Gastroesophageal sphincter (tissue), 4 donors: Measurements from ENCODE around the gene PSRC1. TPM values are rescaled to one million over a fixed set of nuclear protein-coding genes. Genes with fewer than 3 reads are reported as not detected.

Experiments used
- ATAC-seq: fragments of 150-250 bp; one replicate; pipeline ENCODE4 v1.9.1; 2016; ENCODE audit warnings: mild to moderate bottlenecking, moderate library complexity
- H3K27ac ChIP-seq, 4 donors: fragments of 200-600 bp; sonication (generic) in 3 of 4; 1 replicate in 3 of 4; 2 replicates in 1 of 4; pipeline ENCODE4 v1.5.1; 2016 to 2019
- H3K27me3 ChIP-seq: fragments of 200-600 bp; sonication (generic); one replicate; pipeline ENCODE4 v1.5.1; 2019
- H3K36me3 ChIP-seq, 2 donors: fragments of 200-600 bp; sonication (generic); one replicate each; pipeline ENCODE4 v1.5.1; 2019; ENCODE audit warnings: control low read depth in 1 of 2
- H3K4me1 ChIP-seq, 3 donors: fragments of 200-600 bp; sonication (generic); 1 replicate in 2 of 3; 2 replicates in 1 of 3; pipeline ENCODE4 v1.5.1; 2016 to 2019; ENCODE audit warnings: control low read depth in 2 of 3
- H3K4me3 ChIP-seq, 2 donors: fragments of 200-600 bp; sonication (generic); one replicate each; pipeline ENCODE4 v1.5.1; 2019; ENCODE audit warnings: mild to moderate bottlenecking in 1 of 2, moderate library complexity in 1 of 2
- H3K9me3 ChIP-seq, 3 donors: fragments of 200-600 bp; sonication (generic); one replicate each; pipeline ENCODE4 v1.5.1; 2017 to 2019; ENCODE audit warnings: control low read depth in 2 of 3
- CTCF ChIP-seq, 4 experiments: fragments of 200-600 bp in 2 of 4; fragments of 450-650 bp in 2 of 4; sonication (generic) in 1 of 4; IDR thresholded peaks; one replicate each; pipeline ENCODE4 v1.5.1; 2017 to 2019; ENCODE audit warnings: antibody characterized with exemption in 4 of 4, mild to moderate bottlenecking in 2 of 4, moderate library complexity in 2 of 4
- EP300 ChIP-seq: sonication (generic); formaldehyde crosslinking; IDR thresholded peaks from one replicate; pipeline ENCODE4 v1.6.1; 2017; ENCODE audit warnings: antibody characterized with exemption, mild to moderate bottlenecking
- POLR2A ChIP-seq, 2 donors: fragments of 450-650 bp; IDR thresholded peaks; one replicate each; pipeline ENCODE4 v1.6.1; 2017; ENCODE audit warnings: antibody characterized with exemption in 2 of 2, mild to moderate bottlenecking in 2 of 2, moderate library complexity in 1 of 2
- POLR2AphosphoS5 ChIP-seq: sonication (generic); formaldehyde crosslinking; IDR thresholded peaks from one replicate; pipeline ENCODE4 v1.6.1; 2017; ENCODE audit warnings: antibody characterized with exemption
- WGBS, 2 donors: methylation state at CpG; one replicate each; pipeline ENCODE4 v1.1.5; 2018; ENCODE audit warnings: low coverage in 1 of 2; 5-methylcytosine and 5-hydroxymethylcytosine counted together
- total RNA-seq, 4 donors: library from RNA; depleted of rRNA; stranded (reverse); fragments of >200 nt; gene quantifications; one replicate each; pipeline ENCODE4 v1.1.0, GENCODE V29; 2016

The PSRC1 gene
- 10 to 100 TPM in 2 of 4 donors, 1 to 10 TPM in 2; 6.9 to 26.9 (median 10.3) TPM for total RNA-seq

- Histone ChIP-seq H3K27me3 (no peaks in the 10 kb centered on the region), H3K9me3 (no peaks in the 10 kb centered on the region), H3K4me1 (peaks cover 0 to 57% (median 21%) of the 10 kb centered on the region in 3 donors), H3K4me3 (peak within 1 kb of the TSS; percentile 36 to 65), H3K36me3 (peaks cover 0 to 21% of the 10 kb centered on the region in 2 donors), H3K27ac (peak within 1 kb of the TSS; percentile 76 to 92 (median 88))
- ATAC-seq = peak; percentile 100
- WGBS, 2 donors = 1 to 5% methylated on average over 6 to 12 of the region's 56 CpGs
- TF ChIP-seq POLR2A (IDR thresholded peaks at IDR 0.05) = peak; percentile 60 to 69
- peak; percentile 92 for TF ChIP-seq POLR2AphosphoS5
- no peak for TF ChIP-seq EP300
- peak in 3 of 4 experiments; percentile 69 to 88 (median 73) for TF ChIP-seq CTCF (IDR thresholded peaks at IDR 0.05)
These were observed at the start of gene PSRC1 for GRCh38 chr1:109282952-109283747. PSRC1 (minus strand) TSS chr1:109283145.

GRCh38 chr1:109331113-109331512 lies 48.2 kb upstream of the PSRC1 start:
- Histone ChIP-seq H3K4me3 (no peak overlapping the region), H3K27ac (no peak overlapping the region), H3K4me1 (no peaks in the 10 kb centered on the region), H3K36me3 (peaks cover 9 to 97% of the 10 kb centered on the region in 2 donors), H3K27me3 (no peaks in the 10 kb centered on the region), H3K9me3 (peaks cover 0 to 21% (median 0%) of the 10 kb centered on the region in 3 donors)
- TF ChIP-seq POLR2A (IDR thresholded peaks at IDR 0.05) (no peak), POLR2AphosphoS5 (no peak), CTCF (IDR thresholded peaks at IDR 0.05) (no peak), EP300 (no peak)
- no peak for ATAC-seq

GRCh38 chr1:109327285-109327684 lies 44.3 kb upstream of the PSRC1 start:
- no peak for TF ChIP-seq POLR2AphosphoS5
- TF ChIP-seq CTCF (IDR thresholded peaks at IDR 0.05) = no peak
- TF ChIP-seq EP300 = no peak
- TF ChIP-seq POLR2A (IDR thresholded peaks at IDR 0.05) = no peak
- Histone ChIP-seq H3K9me3 (peaks cover 0 to 15% (median 0%) of the 10 kb centered on the region in 3 donors), H3K27me3 (no peaks in the 10 kb centered on the region), H3K27ac (no peak overlapping the region), H3K36me3 (peaks cover 20 to 97% of the 10 kb centered on the region in 2 donors), H3K4me1 (no peaks in the 10 kb centered on the region), H3K4me3 (no peak overlapping the region)
- 63 to 66% methylated on average over 5 of the region's 5 CpGs for WGBS, 2 donors
- ATAC-seq = no peak

DNA sequence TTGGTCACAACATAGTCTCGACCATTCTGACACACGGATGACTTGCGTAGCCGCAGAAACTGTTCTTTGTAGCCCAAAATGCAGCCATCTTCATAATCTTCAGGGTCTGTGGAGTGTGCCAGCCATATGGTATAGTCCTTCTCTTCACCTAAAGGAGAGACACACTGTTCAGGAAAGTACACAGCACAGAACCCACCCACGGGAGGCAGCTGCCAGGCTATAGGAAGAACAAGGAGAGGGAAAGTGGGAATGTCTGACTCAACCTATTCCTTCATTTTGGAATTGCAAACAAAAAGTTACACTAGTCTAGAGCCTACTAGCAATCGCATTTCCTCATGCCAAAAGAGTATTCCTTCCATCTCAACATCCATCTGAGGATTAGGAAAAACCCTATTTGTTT lies 40.0 kb upstream of the PSRC1 start:
- no peak for TF ChIP-seq POLR2AphosphoS5
- TF ChIP-seq POLR2A (IDR thresholded peaks at IDR 0.05) = no peak
- no peak for TF ChIP-seq EP300
- no peak for TF ChIP-seq CTCF (IDR thresholded peaks at IDR 0.05)
- Histone ChIP-seq H3K36me3 (peaks cover 17 to 97% of the 10 kb centered on the region in 2 donors), H3K4me1 (no peaks in the 10 kb centered on the region), H3K4me3 (no peak overlapping the region), H3K27ac (no peak overlapping the region), H3K9me3 (no peaks in the 10 kb centered on the region), H3K27me3 (no peaks in the 10 kb centered on the region)
- WGBS, 2 donors = 93 to 94% methylated on average over 3 to 5 of the region's 6 CpGs
- no peak for ATAC-seq

DNA sequence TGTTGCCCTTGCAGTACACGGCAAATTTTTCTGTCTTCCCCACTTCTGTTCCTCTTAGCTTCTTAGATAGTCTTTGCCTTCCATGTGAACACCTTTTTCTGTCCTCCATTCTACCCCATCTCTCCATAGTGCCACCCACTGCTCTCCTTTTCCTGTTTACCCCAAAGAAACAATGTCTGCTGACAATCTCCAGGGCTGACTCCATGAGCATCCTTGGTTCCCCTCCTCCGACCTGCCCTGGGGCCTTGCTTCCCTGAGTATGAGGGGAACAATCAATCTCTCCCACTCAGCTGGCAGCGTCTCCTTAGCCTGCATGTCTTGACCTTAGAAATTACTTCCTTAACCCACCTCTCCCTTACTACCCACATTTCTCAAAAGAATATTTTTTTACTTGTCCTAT lies 36.2 kb upstream of the PSRC1 start:
- no peak for TF ChIP-seq POLR2AphosphoS5
- peaks cover 10 to 100% of the 10 kb centered on the region in 2 donors for H3K36me3 ChIP-seq
- no peak overlapping the region for H3K4me3 ChIP-seq
- H3K27me3 ChIP-seq = no peaks in the 10 kb centered on the region
- WGBS, 2 donors = 84 to 87% methylated on average over 3 of the region's 3 CpGs
- no peak for ATAC-seq
- no peaks in the 10 kb centered on the region for H3K9me3 ChIP-seq
- no peak overlapping the region for H3K27ac ChIP-seq
- H3K4me1 ChIP-seq = peaks cover 0 to 11% (median 0%) of the 10 kb centered on the region in 3 donors
